Keratinocyte (primary cell): ENCODE data around the gene COL20A1.

ENCODE experiments used
- EZH2 ChIP-seq: IDR thresholded peaks from one replicate; pipeline ENCODE4 v1.6.1; 2012; ENCODE audit warnings: inconsistent platforms, mild to moderate bottlenecking, low read length, moderate library complexity
- TF ChIP-seq, protein P1 (sequence below), 3 experiments: IDR thresholded peaks in 1 of 3; conservative IDR thresholded peaks in 1 of 3; optimal IDR thresholded peaks in 1 of 3; 2 replicates in 2 of 3; 3 replicates in 1 of 3; pipeline versions ENCODE3 to v1.5.1; 2011; ENCODE audit warnings: low read length in 3 of 3, mild to moderate bottlenecking in 3 of 3, moderate library complexity in 2 of 3, control low read depth in 1 of 3, inconsistent platforms in 1 of 3; ENCODE audit not compliant: insufficient read depth in 2 of 3; ENCODE audit errors: extremely low read depth in 1 of 3

GRCh38 chr20:63308218-63308911, 15.4 kb downstream of the COL20A1 start:
- TF ChIP-seq, protein P1, sequence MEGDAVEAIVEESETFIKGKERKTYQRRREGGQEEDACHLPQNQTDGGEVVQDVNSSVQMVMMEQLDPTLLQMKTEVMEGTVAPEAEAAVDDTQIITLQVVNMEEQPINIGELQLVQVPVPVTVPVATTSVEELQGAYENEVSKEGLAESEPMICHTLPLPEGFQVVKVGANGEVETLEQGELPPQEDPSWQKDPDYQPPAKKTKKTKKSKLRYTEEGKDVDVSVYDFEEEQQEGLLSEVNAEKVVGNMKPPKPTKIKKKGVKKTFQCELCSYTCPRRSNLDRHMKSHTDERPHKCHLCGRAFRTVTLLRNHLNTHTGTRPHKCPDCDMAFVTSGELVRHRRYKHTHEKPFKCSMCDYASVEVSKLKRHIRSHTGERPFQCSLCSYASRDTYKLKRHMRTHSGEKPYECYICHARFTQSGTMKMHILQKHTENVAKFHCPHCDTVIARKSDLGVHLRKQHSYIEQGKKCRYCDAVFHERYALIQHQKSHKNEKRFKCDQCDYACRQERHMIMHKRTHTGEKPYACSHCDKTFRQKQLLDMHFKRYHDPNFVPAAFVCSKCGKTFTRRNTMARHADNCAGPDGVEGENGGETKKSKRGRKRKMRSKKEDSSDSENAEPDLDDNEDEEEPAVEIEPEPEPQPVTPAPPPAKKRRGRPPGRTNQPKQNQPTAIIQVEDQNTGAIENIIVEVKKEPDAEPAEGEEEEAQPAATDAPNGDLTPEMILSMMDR (optimal IDR thresholded peaks at IDR 0.05 in 1 of 3, IDR thresholded peaks at IDR 0.05 in 1 of 3, conservative IDR thresholded peaks at IDR 0.05 in 1 of 3; ENCODE audit: extremely low read depth in 1 of 3, insufficient read depth in 2 of 3, low read length in 3 of 3) = no peak
- TF ChIP-seq EZH2 = no peak
